GM18520 (cell line): ENCODE results near the gene DNASE2.
"Not testable (repeated sequence)": the region's sequence is repeated elsewhere in the genome, so short reads cannot be mapped to it uniquely, and the experiment has no call there.

Experiments
- ATAC-seq: cut with Tn5 transposase; IDR thresholded peaks from one replicate; pipeline ENCODE4 v1.9.1; 2021; ENCODE audit not compliant: unreplicated experiment

The DNASE2 gene

GRCh38 chr19:12881172-12881808 lies at the start of gene DNASE2:
Gene DNASE2, minus strand, starts transcription at chr19:12881449. Its CDS starts 74 bp downstream, at chr19:12881375.
- peak; percentile 80 for ATAC-seq

GRCh38 chr19:12930002-12930645 lies 48.9 kb upstream of the DNASE2 start:
- no peak for ATAC-seq

GRCh38 chr19:12924621-12925310 lies 43.5 kb upstream of the DNASE2 start:
- ATAC-seq: no peak

- ATAC-seq: no peak
Observed at GRCh38 chr19:12922959-12923358, 41.7 kb upstream of the DNASE2 start.

- no peak for ATAC-seq
Observed at GRCh38 chr19:12921047-12921446, 39.8 kb upstream of the DNASE2 start.

- no peak for ATAC-seq
Observed at GRCh38 chr19:12918253-12918652, 37.0 kb upstream of the DNASE2 start.

- not testable (repeated sequence) for ATAC-seq
Observed at GRCh38 chr19:12915860-12916259, 34.6 kb upstream of the DNASE2 start.

- ATAC-seq: no peak
Observed at GRCh38 chr19:12913851-12914690, 32.8 kb upstream of the DNASE2 start.

- ATAC-seq: no peak
Observed at GRCh38 chr19:12913011-12913561, 31.8 kb upstream of the DNASE2 start.

GRCh38 chr19:12912571-12912970 lies 31.3 kb upstream of the DNASE2 start:
- no peak for ATAC-seq

- no peak for ATAC-seq
Observed at GRCh38 chr19:12907166-12907565, 25.9 kb upstream of the DNASE2 start.

- ATAC-seq: peak; percentile 70
Observed at GRCh38 chr19:12899891-12900518, 18.8 kb upstream of the DNASE2 start.

- no peak for ATAC-seq
Observed at GRCh38 chr19:12896460-12896859, 15.2 kb upstream of the DNASE2 start.

GRCh38 chr19:12893582-12893981 lies 12.3 kb upstream of the DNASE2 start:
- ATAC-seq: no peak

- ATAC-seq: no peak
Observed at GRCh38 chr19:12891553-12892021, 10.3 kb upstream of the DNASE2 start.

- ATAC-seq: peak; percentile 83
Observed at GRCh38 chr19:12890787-12891552, 9.7 kb upstream of the DNASE2 start, which contains the start of gene GCDH. Gene GCDH, plus strand, starts transcription at chr19:12891160. Its CDS starts 145 bp downstream, at chr19:12891305.

GRCh38 chr19:12890299-12890786 lies 9.1 kb upstream of the DNASE2 start:
- ATAC-seq: not testable (repeated sequence)

- no peak for ATAC-seq
Observed at GRCh38 chr19:12888006-12888603, 6.9 kb upstream of the DNASE2 start.
